ENCODE results near the gene C1orf210.

Gene C1orf210

DNA sequence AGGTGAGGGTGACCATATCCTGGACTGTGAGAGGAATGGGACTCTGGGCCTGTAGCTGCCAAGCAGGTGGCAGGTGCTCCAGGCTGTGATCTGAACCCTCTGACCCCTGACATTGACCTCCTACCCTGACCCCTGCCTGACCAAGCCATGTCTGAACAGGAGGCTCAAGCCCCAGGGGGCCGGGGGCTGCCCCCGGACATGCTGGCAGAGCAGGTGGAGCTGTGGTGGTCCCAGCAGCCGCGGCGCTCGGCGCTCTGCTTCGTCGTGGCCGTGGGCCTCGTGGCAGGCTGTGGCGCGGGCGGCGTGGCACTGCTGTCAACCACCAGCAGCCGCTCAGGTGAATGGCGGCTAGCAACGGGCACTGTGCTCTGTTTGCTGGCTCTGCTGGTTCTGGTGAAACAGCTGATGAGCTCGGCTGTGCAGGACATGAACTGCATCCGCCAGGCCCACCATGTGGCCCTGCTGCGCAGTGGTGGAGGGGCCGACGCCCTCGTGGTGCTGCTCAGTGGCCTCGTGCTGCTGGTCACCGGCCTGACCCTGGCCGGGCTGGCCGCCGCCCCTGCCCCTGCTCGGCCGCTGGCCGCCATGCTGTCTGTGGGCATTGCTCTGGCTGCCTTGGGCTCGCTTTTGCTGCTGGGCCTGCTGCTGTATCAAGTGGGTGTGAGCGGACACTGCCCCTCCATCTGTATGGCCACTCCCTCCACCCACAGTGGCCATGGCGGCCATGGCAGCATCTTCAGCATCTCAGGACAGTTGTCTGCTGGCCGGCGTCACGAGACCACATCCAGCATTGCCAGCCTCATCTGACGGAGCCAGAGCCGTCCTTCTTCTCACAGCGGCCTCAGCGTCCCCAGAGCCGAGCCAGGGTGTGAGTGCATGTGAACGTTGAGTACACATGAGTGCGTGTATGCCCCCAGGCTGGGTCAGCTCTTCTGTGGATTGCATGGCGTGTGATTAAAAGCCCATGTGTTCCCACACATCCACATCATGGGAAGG lies 12.5 kb downstream of the C1orf210 start:
- no peak for DNase-seq

DNA sequence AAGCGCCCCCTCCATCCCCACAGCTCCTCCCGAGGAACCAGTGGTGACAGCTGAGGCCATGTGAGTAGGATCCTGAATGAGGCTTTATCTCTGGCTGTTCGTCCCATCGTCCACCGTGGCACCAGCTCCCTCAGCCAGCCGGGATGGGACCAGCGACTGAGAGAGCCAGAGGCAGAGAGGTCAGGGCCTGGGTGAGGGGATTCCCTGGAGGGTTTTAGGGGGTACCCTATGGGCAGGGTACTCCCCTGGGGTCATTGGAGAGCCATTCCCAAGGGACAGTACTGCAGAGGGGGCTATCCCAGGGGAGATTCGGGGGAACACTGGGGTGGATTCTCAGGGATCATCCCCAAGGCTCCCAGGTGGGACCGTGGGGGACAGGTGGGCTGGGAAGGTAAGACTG lies 13.2 kb downstream of the C1orf210 start:
- no peak for DNase-seq

DNA sequence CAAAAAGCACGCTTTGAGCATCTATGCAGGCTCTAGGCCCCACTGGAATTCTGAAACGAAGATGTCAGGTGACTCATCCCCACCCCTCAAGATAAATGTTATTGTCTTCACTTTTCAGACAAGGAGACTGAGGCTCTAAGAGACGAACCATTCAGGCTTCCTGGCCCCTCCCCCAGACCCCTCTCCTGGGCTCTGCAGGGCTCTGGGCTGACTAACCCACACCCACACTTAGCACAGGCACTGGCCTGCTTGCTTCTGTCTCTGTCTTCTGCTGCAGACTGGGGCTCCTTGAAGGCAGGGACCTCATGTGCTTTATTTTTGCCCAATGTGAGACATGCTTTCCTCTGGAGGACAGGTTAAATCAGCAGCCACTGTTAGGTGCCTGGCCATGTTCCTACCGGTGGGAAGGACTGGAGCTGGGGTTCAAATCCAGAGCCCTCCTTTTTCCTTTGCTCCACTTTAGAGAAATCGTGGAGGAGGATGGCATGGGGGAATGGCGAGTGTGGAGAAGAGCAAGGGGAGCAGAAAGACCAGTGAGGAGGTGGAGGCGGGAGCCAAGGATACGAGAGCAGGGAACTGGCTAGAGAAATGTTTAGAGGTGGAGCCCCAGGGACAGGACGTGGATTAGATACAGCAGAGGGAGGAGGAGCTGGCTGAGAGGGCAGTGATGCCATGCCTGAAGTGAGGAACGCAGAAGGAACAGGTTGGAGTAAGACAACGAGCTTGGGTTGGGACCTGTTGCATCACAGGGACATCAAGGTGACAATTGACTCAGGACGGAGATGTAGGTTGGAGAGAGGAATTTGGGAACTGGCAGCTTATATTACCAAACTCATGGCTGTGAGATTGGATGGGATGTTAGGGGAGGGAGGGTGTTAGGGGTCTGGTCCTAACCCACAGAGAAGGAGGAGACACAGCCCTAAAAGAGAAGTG lies 13.9 kb downstream of the C1orf210 start:
- no peak for DNase-seq

DNA sequence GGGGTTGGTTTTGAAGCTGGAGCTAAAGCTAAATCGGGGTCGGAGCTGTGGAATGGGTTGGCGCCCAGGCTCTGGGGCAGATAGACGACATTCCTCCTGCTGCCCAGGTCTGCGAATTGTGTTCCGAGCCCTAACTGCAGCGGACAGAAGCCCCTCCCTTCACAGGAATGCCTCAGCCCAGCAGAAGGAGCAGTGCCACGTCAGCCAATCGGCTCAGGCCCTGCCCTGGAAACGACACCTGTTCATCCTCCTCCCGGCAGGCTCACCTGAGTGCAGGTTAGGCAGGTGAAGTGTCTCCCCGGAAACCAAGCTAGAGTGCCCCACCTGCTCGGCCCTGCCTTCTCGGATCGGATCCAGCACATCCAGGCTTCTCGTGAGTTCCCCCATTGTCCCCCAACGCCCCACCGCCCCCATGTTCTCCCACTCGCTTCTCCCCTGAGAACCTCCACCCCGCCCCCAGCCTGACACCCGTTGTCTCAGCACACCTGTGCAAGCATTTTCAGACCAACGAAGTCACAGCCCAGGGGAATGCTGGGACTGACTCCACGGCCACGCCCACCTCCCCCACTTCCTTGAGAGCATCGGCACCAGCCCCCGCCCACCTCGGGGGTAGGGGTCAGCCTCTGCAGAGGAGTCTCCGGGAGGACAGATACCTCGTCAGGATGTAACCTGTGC lies 14.8 kb downstream of the C1orf210 start:
- no peak for DNase-seq

DNA sequence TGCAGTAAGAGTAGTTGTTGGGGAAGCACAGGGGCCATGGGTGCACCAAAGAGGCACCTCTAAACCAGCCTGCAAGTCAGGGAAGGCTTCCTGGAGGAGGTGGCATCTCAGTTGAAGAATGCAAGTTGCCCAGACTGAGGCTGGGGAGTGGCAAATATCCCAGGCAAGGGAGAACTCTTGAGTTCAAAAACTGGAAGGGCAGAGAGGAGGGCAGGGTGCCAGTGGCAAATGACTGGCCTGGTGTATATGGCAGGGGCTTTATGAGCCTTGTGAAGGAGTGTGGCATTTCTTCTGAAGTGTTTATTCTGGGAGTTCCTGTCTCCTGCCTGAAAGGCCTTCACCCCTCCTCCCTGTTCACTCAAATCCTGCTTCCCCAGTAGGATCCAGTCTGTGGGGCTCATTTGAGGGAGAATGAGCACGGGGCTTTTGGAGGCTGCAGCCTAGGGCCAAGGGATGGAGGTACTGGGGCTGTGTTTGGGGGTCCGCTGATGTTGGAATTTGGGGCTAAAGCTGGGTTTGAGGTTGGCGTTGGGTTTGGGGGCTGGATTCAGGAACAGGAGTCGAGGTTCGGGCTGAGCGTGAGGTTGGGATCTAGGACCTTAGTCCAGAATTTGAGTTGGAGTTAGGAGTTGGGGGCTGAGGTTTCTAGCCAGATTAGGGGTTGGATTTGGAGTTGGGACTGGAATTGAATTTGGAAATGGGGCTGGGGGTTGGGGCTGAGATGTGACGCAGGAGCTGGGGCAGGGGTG lies 15.6 kb downstream of the C1orf210 start, which contains the start of gene TMEM125:
Gene TMEM125 (plus strand): TSS at position 357 of the 749 bp plus-strand sequence. CDS start 2,740 bp downstream, outside the sequence.
- no peak for DNase-seq

DNA sequence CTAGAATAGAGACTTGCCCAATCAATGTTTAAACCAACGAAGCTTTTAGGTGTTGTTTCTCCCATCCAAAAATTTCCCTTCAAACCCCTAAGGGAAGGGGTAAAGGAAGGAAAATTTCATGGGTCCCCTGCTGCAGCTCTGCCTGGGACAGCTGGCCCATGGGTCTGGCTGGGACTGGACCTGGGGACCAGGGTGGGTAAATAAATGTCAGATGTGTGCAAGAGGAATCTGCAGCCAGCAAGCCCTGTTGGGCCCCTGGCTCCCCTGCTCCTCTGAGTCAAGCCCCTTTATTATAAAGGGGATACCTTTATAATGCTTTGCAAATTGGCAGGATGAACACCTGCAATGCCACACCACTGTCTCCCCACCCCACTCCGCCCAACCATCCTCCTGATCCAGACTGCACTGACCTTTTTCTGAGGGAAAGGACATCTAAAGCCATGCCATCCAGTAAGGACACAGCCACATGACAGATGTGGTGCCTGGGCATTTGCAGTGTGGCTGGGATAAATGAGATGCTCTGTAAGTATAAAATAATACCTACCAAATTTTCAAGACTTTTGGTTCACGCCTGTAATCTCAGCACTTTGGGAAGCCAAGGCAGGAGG lies 17.5 kb downstream of the C1orf210 start:
- no peak for DNase-seq

DNA sequence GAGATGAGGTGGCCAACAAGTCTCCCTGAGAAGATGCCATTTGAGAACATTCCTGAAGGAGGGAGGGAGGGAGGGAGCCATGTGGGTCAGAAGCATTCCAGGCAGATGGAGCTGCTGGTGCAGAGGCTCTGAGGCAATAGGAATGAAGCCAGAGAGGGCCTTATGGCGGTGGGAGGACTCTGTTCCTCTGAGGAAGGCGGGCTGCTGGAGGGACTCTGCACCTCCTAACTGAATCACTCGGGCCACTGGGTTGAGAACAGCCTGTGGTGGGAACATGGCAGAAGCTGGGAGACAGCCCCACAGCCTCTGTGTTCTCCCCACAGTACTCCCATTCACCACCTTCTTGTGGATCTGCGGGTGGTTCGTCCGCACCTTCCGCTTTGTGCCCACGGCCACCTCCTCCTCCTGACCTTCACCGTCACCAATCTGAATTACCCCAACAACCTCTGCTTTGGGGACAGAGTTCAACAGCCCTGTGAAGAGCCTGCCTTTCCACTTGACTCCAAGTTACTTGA lies 18.0 kb downstream of the C1orf210 start:
- no peak for DNase-seq

DNA sequence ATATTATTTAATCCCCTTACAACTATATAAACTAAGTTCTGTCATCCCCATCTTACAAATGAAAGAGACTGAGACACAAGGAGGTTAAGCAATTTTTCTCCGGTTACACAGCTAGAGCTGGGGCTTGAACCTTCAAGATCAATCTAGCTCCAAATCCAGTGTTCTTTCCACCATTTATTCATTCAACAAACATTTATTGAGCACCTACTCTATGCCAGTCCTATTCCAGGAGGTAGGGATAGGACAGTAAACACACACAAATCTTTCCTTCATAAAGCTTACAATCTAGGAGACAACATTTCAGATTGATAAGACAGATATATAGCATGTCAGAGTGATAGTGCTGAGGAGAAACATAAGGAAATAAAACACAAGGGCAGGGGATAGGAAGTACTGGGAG lies 18.5 kb downstream of the C1orf210 start:
- DNase-seq, result no peak

DNA sequence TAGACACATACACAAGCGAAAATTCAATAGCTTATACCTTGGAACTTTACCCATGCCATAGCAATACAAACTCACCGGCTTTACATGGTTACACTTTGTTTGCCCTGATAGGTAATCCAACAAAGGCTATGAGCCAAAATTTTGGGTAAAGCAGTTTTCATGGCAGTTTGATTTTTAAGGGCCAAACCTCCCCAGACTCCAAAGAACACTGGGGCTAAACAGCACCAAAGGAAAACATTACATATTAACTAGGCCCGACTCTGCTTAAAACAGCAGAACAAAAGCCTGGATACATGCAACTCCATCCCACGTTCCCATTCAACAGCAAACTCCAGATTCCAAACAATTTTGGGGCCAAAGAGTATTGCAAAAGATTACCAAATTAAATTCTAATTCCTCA lies 19.9 kb downstream of the C1orf210 start:
- no peak for DNase-seq

DNA sequence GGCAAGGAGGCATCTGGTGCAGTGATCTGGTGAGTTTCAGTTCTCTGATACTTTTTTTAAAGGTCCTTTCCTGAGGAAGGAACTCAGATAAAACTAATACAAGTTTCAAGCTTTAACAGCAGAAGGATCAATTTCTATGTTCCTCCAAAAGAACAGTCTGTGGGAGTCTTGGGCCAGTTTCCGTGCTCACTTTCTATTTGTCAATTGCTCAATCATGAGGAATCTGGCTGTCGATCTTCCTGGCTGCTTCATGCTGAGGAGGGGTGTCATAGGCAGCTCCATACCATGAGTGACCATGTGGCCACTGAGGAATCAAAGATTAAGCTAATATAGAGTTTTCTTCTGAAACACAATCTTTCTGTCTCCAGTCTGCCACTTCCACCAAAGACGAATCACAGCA lies 27.0 kb downstream of the C1orf210 start:
- no peak for DNase-seq

DNA sequence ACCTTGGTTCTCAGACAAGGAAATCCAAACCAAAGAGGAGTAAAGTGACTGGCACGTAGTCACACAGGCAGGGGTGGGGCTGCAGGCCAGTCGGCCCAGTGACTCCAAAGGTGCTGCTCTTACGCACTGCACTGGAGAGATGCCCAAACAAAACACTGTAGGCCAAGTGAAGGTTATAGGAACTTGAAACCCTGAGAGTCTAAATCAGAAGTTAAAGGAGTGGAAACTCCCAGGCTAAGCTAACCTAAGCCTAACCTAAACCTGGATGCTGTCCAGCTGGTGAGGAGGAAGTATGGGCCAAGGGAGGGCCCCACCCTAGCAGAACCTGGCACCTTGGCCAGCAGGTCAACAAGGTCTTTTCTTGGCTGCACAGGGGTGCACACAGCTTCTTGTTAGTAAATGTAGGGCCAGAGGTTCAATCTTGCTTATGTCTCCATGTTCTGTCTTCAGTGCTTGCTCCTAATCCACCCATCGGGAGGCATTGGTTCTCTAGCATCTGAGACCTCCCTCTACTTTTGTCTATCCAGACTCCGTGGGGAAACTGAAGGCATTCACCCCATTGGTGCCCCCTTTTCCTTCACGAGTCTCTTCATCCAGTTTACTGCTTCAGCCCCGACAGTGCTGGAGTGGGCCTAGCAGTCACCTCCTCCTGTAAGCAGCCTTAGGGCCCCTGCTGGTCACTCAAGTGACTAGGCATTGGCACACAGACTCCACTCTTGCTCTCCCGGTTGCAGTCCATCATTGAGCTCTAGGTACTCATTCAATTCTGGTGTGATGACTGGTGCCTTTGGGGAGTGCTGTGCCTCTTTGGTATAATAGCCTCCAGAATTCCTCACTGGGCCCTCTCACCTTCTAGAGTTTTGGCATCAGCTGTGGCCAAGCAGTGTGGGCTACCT lies 28.5 kb downstream of the C1orf210 start:
- no peak for DNase-seq

DNA sequence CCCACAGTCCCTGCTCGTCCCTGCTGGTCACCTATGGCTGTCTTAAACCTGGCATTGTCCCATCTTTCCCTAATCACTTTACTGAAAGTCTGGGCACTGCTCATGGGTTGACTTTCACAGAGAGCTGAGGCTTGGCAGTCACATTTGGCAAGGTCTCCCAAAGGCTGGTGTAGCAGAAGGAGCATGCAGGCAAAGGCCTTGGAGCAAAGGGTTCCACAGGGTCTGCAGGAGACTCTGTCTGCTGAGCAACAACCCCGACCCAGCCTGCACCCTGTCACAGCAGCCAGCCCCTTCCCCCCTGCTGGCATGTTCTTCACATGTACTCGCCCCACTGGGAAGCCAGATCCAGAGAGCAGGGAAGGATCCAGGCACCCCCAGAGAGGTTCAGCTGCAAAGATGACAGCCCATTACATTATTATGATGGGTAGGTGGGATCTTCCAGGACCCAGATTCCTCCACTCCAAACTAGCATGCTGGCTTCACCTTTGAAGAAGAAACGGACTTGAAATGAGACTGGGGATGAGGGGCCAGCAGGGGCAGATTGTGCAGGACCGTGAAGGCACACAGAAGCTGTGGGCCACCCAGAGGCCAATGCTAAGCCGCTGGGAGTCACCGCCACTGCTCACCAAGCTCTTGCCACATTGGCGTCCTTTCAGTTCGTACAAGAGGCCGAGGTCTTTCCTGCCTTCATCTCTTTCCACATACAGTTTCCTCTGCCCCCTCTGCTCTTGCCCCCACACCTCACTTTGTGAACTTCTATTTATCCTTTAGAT lies 29.8 kb downstream of the C1orf210 start:
- no peak for DNase-seq

DNA sequence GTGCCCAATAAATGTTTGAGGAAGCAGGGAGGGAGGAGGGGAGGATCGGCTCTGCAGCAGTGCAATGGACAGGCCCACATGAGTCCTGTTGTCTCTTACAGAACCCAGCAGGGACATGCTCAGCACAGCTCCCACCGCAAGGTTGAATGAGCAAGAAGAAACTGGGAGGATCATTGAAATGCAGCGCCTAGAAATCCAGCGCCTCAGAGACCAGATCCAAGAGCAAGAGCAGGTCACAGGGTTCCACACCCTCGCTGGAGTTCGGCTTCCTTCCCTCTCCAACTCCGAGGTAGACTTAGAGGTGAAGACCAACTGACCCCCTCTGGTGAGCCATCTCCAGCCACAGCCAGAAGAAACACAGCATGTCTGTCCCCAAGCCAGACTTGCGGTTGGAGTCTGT lies 31.5 kb downstream of the C1orf210 start:
- DNase-seq, result no peak

DNA sequence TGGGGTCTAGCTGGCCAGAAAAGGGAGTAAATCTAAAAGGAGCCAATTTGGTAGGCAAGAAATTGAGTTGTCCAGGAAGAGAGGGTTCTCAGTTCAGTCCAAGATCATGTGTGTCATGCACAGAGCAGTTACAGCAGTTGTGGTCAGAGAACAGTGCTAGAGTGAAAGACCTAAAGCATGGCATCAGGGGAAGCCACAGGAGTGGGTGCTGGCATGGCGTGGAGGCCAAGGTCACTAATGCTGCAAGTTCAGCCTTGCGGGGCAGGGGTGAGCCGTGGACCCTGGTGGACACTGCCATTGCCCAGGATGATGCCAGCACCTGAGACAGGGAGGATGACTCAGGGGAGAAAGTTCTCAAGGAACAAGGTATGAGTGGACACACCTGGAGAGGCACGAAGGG lies 32.2 kb downstream of the C1orf210 start:
- DNase-seq, result no peak

DNA sequence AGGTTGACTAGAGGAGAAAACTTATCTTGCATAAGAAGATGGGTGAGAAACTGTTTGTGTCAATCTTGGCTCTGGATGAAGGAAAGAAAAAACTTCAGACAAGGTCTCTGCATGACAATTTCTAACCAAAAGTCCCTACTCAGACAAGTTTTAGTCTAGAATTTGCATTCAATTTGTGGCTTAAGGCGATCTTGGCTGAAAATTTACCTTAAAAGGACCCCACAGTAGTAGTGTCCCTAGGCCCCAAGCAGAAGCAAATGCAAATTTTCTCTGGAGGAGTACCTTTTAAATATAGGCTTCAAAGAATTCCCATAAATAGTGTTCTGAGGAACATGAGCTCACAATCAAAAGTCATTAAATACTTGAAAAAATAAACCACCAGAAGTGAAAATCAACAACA lies 33.2 kb downstream of the C1orf210 start:
- DNase-seq, result no peak

DNA sequence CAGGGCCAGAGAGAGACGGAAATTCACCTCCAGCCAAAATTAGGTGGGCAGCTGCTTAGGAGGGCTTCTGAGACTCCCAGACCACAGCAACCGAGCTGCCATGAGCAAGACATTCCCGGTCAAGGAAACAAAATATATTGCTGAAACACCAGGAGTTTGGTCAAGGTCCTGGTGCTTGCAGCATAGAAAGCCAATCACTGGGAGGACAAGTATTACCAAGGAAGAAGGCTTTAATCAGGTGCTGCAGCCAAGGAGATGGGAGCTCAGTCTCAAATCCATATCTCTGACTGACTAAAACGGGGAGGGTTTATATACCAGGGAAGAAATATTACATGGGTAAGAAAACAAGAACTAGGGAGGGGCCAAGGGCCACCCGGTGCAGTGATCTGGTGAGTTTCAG lies 34.4 kb downstream of the C1orf210 start:
- no peak for DNase-seq

DNA sequence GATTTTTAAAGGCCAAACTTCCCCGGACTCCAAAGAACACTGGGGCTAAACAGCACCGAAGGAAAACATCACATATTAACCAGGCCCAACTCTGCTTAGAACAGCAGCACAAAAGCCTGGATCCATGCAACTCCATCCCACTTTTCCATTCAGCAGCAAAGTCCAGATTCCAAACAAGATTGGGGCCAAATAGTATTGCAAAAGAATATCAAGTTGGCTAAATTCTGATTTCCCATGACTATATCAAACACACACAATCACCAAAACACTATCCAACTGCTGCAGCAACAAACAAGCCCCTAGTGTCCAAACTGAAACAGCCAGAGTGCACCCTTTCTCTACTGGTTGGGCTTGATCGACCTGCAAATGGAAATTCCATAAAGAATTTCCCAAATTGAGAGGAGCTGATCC lies 35.0 kb downstream of the C1orf210 start:
- no peak for DNase-seq

DNA sequence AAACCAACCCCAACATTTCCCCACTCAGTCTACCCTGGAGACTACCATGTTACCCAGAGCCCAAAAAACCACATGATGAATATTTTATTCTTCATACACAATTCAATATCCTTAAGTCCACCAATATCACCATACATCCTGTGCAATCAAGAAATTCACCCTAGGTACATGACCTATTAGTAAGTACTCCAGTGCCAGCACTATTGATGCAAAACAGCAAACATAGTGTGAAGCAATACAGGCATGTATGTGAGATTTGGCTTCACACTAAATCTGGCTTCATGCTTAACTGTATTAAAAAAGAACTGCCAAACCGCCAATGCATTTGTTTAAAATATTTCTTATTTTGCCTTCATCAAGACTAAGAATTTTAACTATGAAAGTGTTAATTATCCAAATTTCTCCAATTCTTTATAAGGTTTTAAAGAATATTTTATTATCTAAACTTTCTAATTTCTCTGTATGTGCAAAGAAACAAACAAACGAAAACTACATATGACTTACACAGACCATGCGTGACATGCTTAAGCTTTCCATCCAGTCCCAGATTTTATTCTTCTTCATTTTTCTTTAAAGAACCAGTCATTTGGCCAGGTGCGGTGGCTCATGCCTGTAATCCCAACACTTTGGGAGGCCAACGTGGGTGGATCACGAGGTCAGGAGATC lies 38.0 kb downstream of the C1orf210 start:
- no peak for DNase-seq
